CD8-positive, alpha-beta memory T cell (primary cell): ENCODE data around the gene HS3ST3A1. TPM values are rescaled to one million over a fixed set of nuclear protein-coding genes. Genes with fewer than 3 reads are reported as not detected.

Experiments
- CTCF ChIA-PET: fragments of 350-600 bp; sonication (Branson Sonifier 250); formaldehyde crosslinking; loops from one replicate; lab custom pipeline; 2021; ENCODE audit warnings: antibody characterized with exemption; lab: Charles Lee
- POLR2A ChIA-PET: fragments of 350-600 bp; sonication (Branson Sonifier 250); formaldehyde crosslinking; loops from one replicate; lab custom pipeline; 2021; ENCODE audit warnings: antibody characterized with exemption; lab: Charles Lee
- DNase-seq, 5 donors: peaks; one replicate each; pipeline versions ENCODE4 v3.0.0 to v3.0.0-alpha.2; 2020 to 2022; ENCODE audit warnings: mixed read lengths in 1 of 5
- H3K27ac ChIP-seq: one replicate; pipeline ENCODE4 v1.7.0; 2013; ENCODE audit warnings: low read depth, mild to moderate bottlenecking, low read length, moderate library complexity
- H3K27me3 ChIP-seq: 2 replicates; pipeline ENCODE4 v1.7.0; 2013; ENCODE audit warnings: low read length, mild to moderate bottlenecking; ENCODE audit not compliant: insufficient read depth, poor library complexity, severe bottlenecking
- H3K36me3 ChIP-seq: 2 replicates; pipeline ENCODE4 v1.7.0; 2013; ENCODE audit warnings: mild to moderate bottlenecking, low read length, moderate library complexity; ENCODE audit not compliant: insufficient read depth
- H3K4me1 ChIP-seq: 2 replicates; pipeline ENCODE4 v1.7.0; 2013; ENCODE audit warnings: mild to moderate bottlenecking, low read length, moderate library complexity; ENCODE audit not compliant: insufficient read depth
- H3K4me3 ChIP-seq: 2 replicates; pipeline ENCODE4 v1.7.0; 2013; ENCODE audit warnings: mild to moderate bottlenecking, low read length
- H3K9me3 ChIP-seq: 2 replicates; pipeline ENCODE4 v1.7.0; 2013; ENCODE audit warnings: mild to moderate bottlenecking, low read length
- H3K27ac Mint-ChIP-seq, 8 donors: one replicate each; pipeline ENCODE4 v1.8.0; 2020 to 2021; ENCODE audit warnings: mixed read lengths in 8 of 8, mild to moderate bottlenecking in 6 of 8, inconsistent platforms in 3 of 8, moderate library complexity in 3 of 8
- H3K27me3 Mint-ChIP-seq, 2 donors: one replicate each; pipeline ENCODE4 v1.8.0; 2020 to 2021; ENCODE audit warnings: mixed read lengths in 2 of 2, mild to moderate bottlenecking in 1 of 2, moderate library complexity in 1 of 2
- H3K36me3 Mint-ChIP-seq, 3 donors: one replicate each; pipeline ENCODE4 v1.8.0; 2020 to 2021; ENCODE audit warnings: mixed read lengths in 3 of 3, inconsistent platforms in 1 of 3, mild to moderate bottlenecking in 1 of 3
- H3K4me1 Mint-ChIP-seq, 3 donors: one replicate each; pipeline ENCODE4 v1.8.0; 2020 to 2021; ENCODE audit warnings: mixed read lengths in 3 of 3, inconsistent platforms in 1 of 3, mild to moderate bottlenecking in 1 of 3
- H3K4me3 Mint-ChIP-seq, 7 donors: one replicate each; pipeline ENCODE4 v1.8.0; 2020 to 2021; ENCODE audit warnings: mixed read lengths in 7 of 7, mild to moderate bottlenecking in 6 of 7, moderate library complexity in 4 of 7, inconsistent platforms in 2 of 7
- H3K9me3 Mint-ChIP-seq, 5 donors: one replicate each; pipeline ENCODE4 v1.8.0; 2020 to 2022; ENCODE audit warnings: mixed read lengths in 5 of 5, mild to moderate bottlenecking in 3 of 5, moderate library complexity in 2 of 5, inconsistent platforms in 1 of 5
- polyA plus RNA-seq: library from polyadenylated mRNA; unstranded; fragments of 300-500 nt; fragmentation: Illumina TruSeq; gene quantifications from one replicate; pipeline ENCODE4 v1.2.3, GENCODE V29; 2021
- total RNA-seq, 2 experiments: library from RNA; stranded (reverse); gene quantifications; one replicate each; pipeline ENCODE4 v1.2.3, GENCODE V29; 2021

The HS3ST3A1 gene
- total and polyA plus RNA-seq, 3 experiments from 2014 or later = 2.5 TPM; not detected in 2

- Histone ChIP-seq H3K36me3 (no peaks in the 10 kb centered on the region), H3K4me3 (no peak overlapping the region), H3K4me1 (no peaks in the 10 kb centered on the region), H3K27ac (no peak overlapping the region), H3K9me3 (no peaks in the 10 kb centered on the region), H3K27me3 (no peaks in the 10 kb centered on the region)
- Mint-ChIP-seq H3K4me1 (no peaks in the 10 kb centered on the region), H3K36me3 (no peaks in the 10 kb centered on the region), H3K9me3 (peaks cover 0 to 3% (median 0%) of the 10 kb centered on the region in 5 donors), H3K27ac (no peak overlapping the region), H3K4me3 (no peak overlapping the region), H3K27me3 (peaks cover 6 to 16% of the 10 kb centered on the region in 2 donors)
- DNase-seq = no peak
- ChIA-PET CTCF (no interaction called here), POLR2A (no interaction called here)
Measured at GRCh38 chr17:13491491-13491890, 110.2 kb downstream of the HS3ST3A1 start.

DNA sequence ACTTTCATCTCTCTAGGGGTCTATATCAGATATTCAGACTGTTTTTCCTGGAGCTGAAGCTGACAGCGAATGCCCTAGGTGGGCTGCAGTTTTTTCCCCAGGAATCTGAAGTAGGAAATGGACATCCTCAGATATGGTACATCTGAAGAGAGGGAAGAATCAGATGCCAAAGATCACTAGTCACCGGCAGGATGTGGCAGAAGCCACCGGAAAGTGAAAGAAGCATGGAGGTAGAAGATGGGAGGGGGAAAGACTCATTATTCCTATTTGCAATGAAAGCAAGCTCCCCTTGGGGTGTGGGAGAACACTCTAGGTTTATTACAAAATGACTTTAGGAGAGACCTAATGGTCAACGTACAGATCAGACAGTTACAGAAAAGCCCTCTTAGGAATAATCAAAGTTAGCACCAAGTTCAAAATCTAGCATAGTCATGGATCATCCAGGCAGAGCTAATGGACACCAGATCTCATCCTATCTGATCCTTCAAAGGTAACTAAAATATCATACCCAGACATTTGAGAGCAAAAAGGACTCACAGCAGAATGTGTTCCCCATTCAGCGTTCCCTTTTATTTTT is 110.7 kb downstream of the HS3ST3A1 start:
- CTCF ChIA-PET = no interaction called here
- no peaks in the 10 kb centered on the region for H3K36me3 ChIP-seq
- no peak overlapping the region for H3K4me3 ChIP-seq
- peaks cover 0 to 3% (median 0%) of the 10 kb centered on the region in 5 donors for H3K9me3 Mint-ChIP-seq
- no peak for DNase-seq
- POLR2A ChIA-PET = no interaction called here
- H3K4me1 Mint-ChIP-seq = no peaks in the 10 kb centered on the region
- peaks cover 6 to 17% of the 10 kb centered on the region in 2 donors for H3K27me3 Mint-ChIP-seq
- no peaks in the 10 kb centered on the region for H3K27me3 ChIP-seq
- no peak overlapping the region for H3K27ac Mint-ChIP-seq
- no peak overlapping the region for H3K4me3 Mint-ChIP-seq
- no peaks in the 10 kb centered on the region for H3K36me3 Mint-ChIP-seq
- no peaks in the 10 kb centered on the region for H3K4me1 ChIP-seq
- no peak overlapping the region for H3K27ac ChIP-seq
- no peaks in the 10 kb centered on the region for H3K9me3 ChIP-seq

DNA sequence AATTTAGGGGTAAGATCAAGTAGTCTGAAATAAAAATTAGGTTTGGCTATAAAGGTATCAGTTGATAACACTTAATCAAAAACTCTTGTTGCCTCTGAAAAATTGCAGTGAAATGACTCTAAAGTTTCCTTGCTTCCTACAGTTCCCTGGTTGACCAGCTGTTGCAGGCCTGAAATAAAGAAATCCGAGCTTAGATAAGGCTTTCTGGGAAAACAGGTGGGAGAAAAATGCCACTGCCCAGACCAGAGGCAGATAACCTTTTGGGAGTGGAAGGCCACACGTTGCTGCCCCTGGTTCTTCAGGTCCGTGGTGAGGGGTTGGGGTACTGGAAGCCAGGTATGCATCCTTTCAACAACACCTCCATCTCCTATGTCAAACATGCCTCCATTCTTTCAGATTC is 111.3 kb downstream of the HS3ST3A1 start:
- Mint-ChIP-seq H3K9me3 (peaks cover 0 to 3% (median 0%) of the 10 kb centered on the region in 5 donors), H3K4me3 (no peak overlapping the region), H3K27me3 (peaks cover 8 to 18% of the 10 kb centered on the region in 2 donors), H3K27ac (no peak overlapping the region), H3K36me3 (no peaks in the 10 kb centered on the region), H3K4me1 (no peaks in the 10 kb centered on the region)
- CTCF ChIA-PET = no interaction called here
- Histone ChIP-seq H3K27ac (no peak overlapping the region), H3K4me3 (no peak overlapping the region), H3K27me3 (no peaks in the 10 kb centered on the region), H3K9me3 (no peaks in the 10 kb centered on the region), H3K36me3 (no peaks in the 10 kb centered on the region), H3K4me1 (no peaks in the 10 kb centered on the region)
- POLR2A ChIA-PET = no interaction called here
- DNase-seq = no peak

DNA sequence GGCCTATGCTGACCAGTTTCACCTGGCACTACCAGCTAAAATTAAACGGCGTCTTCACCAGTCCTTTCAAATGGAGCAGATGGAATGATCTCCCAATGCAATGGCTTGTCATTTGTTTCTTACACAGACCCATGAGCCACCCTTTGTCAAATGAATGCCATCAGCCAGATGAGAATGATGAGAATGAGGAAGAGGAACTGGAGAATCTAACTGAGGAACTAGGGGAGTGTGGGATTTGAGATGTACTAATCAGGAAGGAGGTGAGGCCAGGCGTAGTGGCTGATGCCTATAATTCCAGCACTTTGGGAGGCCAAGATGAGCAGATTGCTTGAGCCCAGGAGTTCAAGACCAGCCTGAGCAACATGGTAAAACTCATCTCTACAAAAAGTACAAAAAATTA is 116.4 kb downstream of the HS3ST3A1 start:
- Mint-ChIP-seq H3K9me3 (peaks cover 2 to 14% (median 13%) of the 10 kb centered on the region in 5 donors), H3K4me3 (no peak overlapping the region)
- CTCF ChIA-PET = no interaction called here

GRCh38 chr17:13484020-13484419 is 117.7 kb downstream of the HS3ST3A1 start:
- Histone ChIP-seq H3K4me3 (no peak overlapping the region), H3K36me3 (no peaks in the 10 kb centered on the region), H3K27ac (no peak overlapping the region), H3K27me3 (no peaks in the 10 kb centered on the region), H3K9me3 (peaks cover 3% of the 10 kb centered on the region), H3K4me1 (no peaks in the 10 kb centered on the region)
- H3K36me3 Mint-ChIP-seq = no peaks in the 10 kb centered on the region
- H3K4me3 Mint-ChIP-seq = no peak overlapping the region
- H3K9me3 Mint-ChIP-seq = peaks cover 7 to 20% (median 18%) of the 10 kb centered on the region in 5 donors
- H3K27ac Mint-ChIP-seq = no peak overlapping the region
- H3K27me3 Mint-ChIP-seq = peaks cover 9 to 21% of the 10 kb centered on the region in 2 donors
- CTCF ChIA-PET = no interaction called here
- no peak for DNase-seq
- POLR2A ChIA-PET = no interaction called here
- H3K4me1 Mint-ChIP-seq = no peaks in the 10 kb centered on the region

More for the DNA sequence above, 116.4 kb downstream of the HS3ST3A1 start:
- POLR2A ChIA-PET = no interaction called here
- peaks cover 11 to 26% of the 10 kb centered on the region in 2 donors for H3K27me3 Mint-ChIP-seq
- no peaks in the 10 kb centered on the region for H3K4me1 Mint-ChIP-seq
- H3K27ac Mint-ChIP-seq = no peak overlapping the region
- H3K4me3 ChIP-seq = no peak overlapping the region
- no peak overlapping the region for H3K27ac ChIP-seq
- H3K4me1 ChIP-seq = no peaks in the 10 kb centered on the region
- peaks cover 3% of the 10 kb centered on the region for H3K9me3 ChIP-seq
- H3K27me3 ChIP-seq = no peaks in the 10 kb centered on the region
- no peaks in the 10 kb centered on the region for H3K36me3 Mint-ChIP-seq
- no peak for DNase-seq
- no peaks in the 10 kb centered on the region for H3K36me3 ChIP-seq

GRCh38 chr17:13480877-13481276 is 120.9 kb downstream of the HS3ST3A1 start:
- no peak for DNase-seq
- ChIA-PET CTCF (no interaction called here), POLR2A (no interaction called here)
- Histone ChIP-seq H3K27me3 (no peaks in the 10 kb centered on the region), H3K27ac (no peak overlapping the region), H3K9me3 (peaks cover 3% of the 10 kb centered on the region), H3K4me1 (no peaks in the 10 kb centered on the region), H3K36me3 (no peaks in the 10 kb centered on the region), H3K4me3 (no peak overlapping the region)
- H3K9me3 Mint-ChIP-seq = peaks cover 7 to 20% (median 17%) of the 10 kb centered on the region in 5 donors
- no peak overlapping the region for H3K27ac Mint-ChIP-seq
- no peaks in the 10 kb centered on the region for H3K4me1 Mint-ChIP-seq
- H3K4me3 Mint-ChIP-seq = no peak overlapping the region
- peaks cover 8 to 9% of the 10 kb centered on the region in 2 donors for H3K27me3 Mint-ChIP-seq
- no peaks in the 10 kb centered on the region for H3K36me3 Mint-ChIP-seq

DNA sequence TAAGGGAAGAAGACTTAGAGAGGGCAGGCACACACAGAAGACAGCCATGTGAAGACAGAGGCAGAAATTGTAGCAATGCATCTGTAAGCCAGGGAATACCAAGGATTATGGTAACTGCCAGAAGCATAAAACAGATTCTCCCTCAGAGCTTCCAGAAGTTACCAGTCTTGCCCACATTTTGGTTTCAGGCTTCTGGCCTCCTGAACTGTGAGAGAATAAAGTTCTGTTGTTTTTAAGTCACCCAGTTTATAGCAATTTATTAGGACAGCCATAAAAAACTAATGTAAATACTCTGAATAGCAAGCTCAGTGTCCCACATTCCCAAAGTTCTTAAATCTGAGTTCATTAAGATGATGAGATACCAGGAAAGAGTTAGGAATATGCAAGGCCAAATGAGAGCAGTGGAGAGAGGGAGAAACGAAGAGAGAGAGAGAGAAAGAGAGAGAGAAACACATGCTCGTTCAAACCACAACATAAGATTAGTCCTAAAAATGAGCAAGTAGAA is 123.4 kb downstream of the HS3ST3A1 start:
- Mint-ChIP-seq H3K4me3 (no peak overlapping the region), H3K9me3 (peaks cover 7 to 19% (median 16%) of the 10 kb centered on the region in 5 donors), H3K27me3 (peaks cover 3 to 13% of the 10 kb centered on the region in 2 donors), H3K36me3 (no peaks in the 10 kb centered on the region), H3K27ac (no peak overlapping the region), H3K4me1 (no peaks in the 10 kb centered on the region)
- Histone ChIP-seq H3K36me3 (no peaks in the 10 kb centered on the region), H3K4me3 (no peak overlapping the region), H3K27ac (no peak overlapping the region), H3K4me1 (no peaks in the 10 kb centered on the region), H3K27me3 (no peaks in the 10 kb centered on the region), H3K9me3 (peaks cover 3% of the 10 kb centered on the region)
- ChIA-PET CTCF (no interaction called here), POLR2A (no interaction called here)
- DNase-seq = no peak

- no peak for DNase-seq
- peaks cover 3 to 13% of the 10 kb centered on the region in 2 donors for H3K27me3 Mint-ChIP-seq
- no peaks in the 10 kb centered on the region for H3K36me3 Mint-ChIP-seq
- no peaks in the 10 kb centered on the region for H3K36me3 ChIP-seq
- H3K9me3 Mint-ChIP-seq = peaks cover 7 to 19% (median 16%) of the 10 kb centered on the region in 5 donors
- H3K4me3 ChIP-seq = no peak overlapping the region
- POLR2A ChIA-PET = no interaction called here
- no peaks in the 10 kb centered on the region for H3K4me1 Mint-ChIP-seq
- CTCF ChIA-PET = no interaction called here
- H3K27ac ChIP-seq = no peak overlapping the region
- no peaks in the 10 kb centered on the region for H3K4me1 ChIP-seq
- H3K27me3 ChIP-seq = no peaks in the 10 kb centered on the region
- H3K27ac Mint-ChIP-seq = no peak overlapping the region
- H3K4me3 Mint-ChIP-seq = no peak overlapping the region
- peaks cover 3% of the 10 kb centered on the region for H3K9me3 ChIP-seq
Measured at GRCh38 chr17:13477180-13477611, 124.5 kb downstream of the HS3ST3A1 start.
